Measurements from ENCODE around the gene TPT1.

DNA sequence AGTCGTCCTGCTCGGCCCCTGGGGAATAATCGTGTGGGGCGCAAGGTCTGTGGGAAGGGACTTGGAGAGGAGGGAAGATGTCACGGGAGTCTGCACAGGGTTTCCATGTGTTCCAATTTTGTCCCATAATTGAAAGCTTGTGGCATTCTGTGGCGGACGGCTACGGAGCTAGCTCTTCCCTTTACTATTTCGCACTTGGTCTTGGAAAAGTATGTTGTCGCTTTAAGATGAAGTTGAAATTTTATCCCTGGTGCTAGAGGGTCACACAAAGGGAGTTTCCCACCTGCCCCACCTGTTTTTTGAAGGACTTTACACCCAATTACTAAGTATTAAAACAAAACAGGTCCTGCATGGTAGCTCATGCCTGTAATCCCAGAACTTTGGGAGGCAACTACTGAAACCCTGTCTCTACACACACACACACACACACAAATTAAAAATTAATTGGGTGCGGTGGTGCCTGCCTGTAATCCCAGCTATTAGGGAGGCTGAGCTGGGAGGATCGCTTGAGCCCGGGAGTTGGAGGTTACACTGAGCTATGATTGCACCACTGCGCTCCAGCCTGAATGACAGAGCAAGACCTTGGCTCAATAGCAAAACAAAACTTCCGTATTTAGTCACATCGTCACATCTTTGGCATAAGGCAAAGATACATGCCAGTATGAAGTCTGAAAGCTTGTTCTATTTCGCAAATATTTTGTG is 967 bp upstream of the TPT1 start:
- no peak for TF ChIP-seq YY1 (IDR thresholded peaks at IDR 0.05; ENCODE audit: insufficient read depth, insufficient read length)
- no peak for TF ChIP-seq ZNF274 (IDR thresholded peaks at IDR 0.05; ENCODE audit: low read depth, low read length)

Data from NT2/D1 (cell line).